ENCODE results near the gene AK2.

Gene AK2

DNA sequence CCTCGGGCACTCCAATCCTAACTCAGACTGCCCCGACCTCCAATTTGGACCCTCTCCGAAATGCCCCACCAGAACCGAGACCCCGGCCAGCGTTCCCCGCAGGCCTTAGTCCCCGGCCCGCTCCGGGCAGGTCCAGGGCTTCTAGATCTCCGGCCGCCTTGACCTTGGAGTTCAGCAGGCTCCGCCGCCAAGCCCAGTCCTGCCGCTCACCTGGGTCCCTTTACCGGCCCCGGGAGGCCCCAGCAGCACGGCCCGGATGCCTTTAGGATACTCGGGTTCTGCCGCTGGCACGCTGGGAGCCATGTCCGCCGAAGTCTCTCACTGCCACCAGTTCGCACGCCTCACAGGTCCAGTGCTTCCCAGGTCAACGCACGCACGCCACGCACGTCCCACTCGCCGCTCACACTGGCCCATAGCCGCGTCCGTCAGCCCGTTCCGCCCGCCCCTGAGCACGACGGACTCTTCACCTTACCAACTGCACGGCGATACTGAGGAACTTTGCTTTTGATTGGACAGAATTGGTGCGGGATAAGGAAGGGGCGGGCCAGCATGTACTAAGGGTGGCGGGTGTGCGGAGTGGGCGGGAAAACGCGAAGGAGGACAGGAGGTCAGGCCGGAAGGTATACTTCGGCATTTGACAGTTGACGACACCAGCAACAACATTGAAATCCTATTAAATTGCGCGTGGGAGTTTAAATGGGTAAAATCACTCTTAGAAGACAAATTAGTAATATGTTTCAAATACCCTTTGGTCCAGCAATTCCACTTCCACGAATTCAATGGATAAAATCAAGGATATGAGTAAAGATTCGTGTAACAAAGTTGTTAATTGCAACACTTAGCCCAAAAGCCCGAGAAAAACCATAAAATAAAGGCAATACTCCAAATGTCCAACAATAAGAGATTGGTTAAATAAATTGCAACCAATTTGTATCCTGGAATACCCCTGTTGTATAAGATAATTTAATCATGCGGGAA, at the start of gene AK2:
Gene AK2, minus strand, starts transcription at position 358 of the 978 bp plus-strand sequence. Its CDS starts 55 bp downstream, at position 303.
- Mint-ChIP-seq H3K9me3 (no peaks in the 10 kb centered on the region), H3K27ac (peak within 1 kb of the TSS; percentile 39 to 89 (median 59)), H3K4me1 (peaks cover 42% of the 10 kb centered on the region), H3K36me3 (ENCODE audit: low read depth) (peaks cover 10% of the 10 kb centered on the region), H3K27me3 (ENCODE audit: low read depth) (no peaks in the 10 kb centered on the region), H3K4me3 (peak within 1 kb of the TSS; percentile 89 to 96 (median 95))
- TF ChIP-seq, protein P1, sequence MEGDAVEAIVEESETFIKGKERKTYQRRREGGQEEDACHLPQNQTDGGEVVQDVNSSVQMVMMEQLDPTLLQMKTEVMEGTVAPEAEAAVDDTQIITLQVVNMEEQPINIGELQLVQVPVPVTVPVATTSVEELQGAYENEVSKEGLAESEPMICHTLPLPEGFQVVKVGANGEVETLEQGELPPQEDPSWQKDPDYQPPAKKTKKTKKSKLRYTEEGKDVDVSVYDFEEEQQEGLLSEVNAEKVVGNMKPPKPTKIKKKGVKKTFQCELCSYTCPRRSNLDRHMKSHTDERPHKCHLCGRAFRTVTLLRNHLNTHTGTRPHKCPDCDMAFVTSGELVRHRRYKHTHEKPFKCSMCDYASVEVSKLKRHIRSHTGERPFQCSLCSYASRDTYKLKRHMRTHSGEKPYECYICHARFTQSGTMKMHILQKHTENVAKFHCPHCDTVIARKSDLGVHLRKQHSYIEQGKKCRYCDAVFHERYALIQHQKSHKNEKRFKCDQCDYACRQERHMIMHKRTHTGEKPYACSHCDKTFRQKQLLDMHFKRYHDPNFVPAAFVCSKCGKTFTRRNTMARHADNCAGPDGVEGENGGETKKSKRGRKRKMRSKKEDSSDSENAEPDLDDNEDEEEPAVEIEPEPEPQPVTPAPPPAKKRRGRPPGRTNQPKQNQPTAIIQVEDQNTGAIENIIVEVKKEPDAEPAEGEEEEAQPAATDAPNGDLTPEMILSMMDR (IDR thresholded peaks at IDR 0.05; ENCODE audit: unreplicated experiment in 3 of 3), result no peak

DNA sequence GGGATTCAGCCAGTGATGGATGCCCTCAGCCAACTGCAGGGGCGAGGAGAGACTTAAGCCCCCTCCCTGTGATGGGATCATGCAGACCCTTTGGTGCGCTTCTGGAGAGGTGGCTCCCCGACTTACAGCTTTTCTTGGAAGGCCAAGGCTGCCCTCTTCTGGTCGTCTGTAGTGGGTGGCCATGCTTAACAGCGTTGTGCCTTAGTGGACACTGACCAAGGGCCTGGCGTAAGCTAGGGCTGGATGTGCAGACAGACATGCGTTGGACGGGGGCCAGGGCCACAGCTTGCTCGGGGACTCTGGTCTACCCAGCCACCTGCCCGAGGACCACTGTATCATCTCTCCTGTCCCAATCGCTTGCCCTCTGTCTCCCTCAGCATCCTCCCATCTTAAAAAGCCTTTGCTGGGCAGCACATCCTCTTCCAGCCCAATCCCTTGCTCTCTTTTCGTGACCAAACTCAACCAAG, 49.7 kb upstream of the AK2 start:
- Mint-ChIP-seq H3K27me3 (ENCODE audit: low read depth) (peaks cover 3% of the 10 kb centered on the region), H3K27ac (no peak overlapping the region), H3K9me3 (no peaks in the 10 kb centered on the region), H3K4me3 (no peak overlapping the region), H3K4me1 (peaks cover 14% of the 10 kb centered on the region), H3K36me3 (ENCODE audit: low read depth) (no peaks in the 10 kb centered on the region)
- TF ChIP-seq, protein P1 (IDR thresholded peaks at IDR 0.05; ENCODE audit: unreplicated experiment in 3 of 3), result peak; percentile 68 to 72 (median 69)

DNA sequence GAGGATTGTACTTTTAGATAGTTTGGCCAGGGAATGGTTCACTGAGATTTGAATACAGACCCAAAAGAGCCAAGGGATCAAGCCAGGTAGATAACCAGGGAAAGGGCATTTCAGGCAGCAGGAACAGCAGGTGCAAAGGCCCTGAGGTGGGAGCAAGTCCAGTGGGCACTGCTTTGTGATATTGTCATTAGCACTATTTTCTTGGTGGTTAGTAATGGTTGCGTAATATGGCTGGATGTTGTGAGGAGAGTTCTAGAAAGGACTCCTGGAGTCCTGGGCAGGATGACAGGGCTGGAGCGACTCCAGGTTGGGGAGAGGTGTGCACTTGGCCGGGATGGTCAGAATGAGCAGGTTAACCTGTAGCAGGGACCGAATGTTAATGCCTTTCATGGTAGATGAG, 48.6 kb upstream of the AK2 start:
- H3K27me3 Mint-ChIP-seq (ENCODE audit: low read depth), result peaks cover 3% of the 10 kb centered on the region
- H3K27ac Mint-ChIP-seq, result no peak overlapping the region

DNA sequence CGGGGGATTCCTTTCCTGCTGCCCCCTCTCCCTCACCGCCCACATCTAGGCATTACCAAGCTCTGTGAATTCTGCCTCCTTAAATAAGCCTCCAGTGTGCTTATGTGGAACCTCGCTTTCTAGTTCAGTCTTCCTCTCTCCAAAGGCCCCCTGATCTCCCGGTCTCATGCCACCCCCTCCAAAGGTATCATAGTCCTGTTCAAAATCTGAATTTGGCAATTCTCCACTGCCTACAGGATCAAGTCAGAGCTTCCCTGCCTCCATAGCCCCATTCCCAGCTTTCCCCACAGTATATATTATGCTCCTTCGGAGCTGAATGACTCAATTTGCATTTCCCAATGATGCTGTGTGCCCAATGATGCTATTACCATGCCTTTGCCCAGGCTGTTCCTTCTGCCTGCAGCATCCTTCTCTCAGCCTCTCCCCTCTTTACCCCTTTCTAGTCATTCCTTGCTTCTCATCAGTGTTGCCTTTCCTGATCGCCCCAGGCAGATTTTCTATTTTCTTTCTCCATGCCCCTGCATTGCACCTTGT, 46.0 kb upstream of the AK2 start:
- Mint-ChIP-seq H3K36me3 (ENCODE audit: low read depth) (no peaks in the 10 kb centered on the region), H3K27ac (no peak overlapping the region), H3K4me1 (peaks cover 14% of the 10 kb centered on the region), H3K4me3 (peak overlapping the region; percentile 82 to 88 (median 86)), H3K27me3 (ENCODE audit: low read depth) (peaks cover 3% of the 10 kb centered on the region), H3K9me3 (no peaks in the 10 kb centered on the region)
- TF ChIP-seq, protein P1 (IDR thresholded peaks at IDR 0.05; ENCODE audit: unreplicated experiment in 3 of 3), result no peak

More for the DNA sequence above, 48.6 kb upstream of the AK2 start:
- H3K4me3 Mint-ChIP-seq, result no peak overlapping the region
- no peaks in the 10 kb centered on the region for H3K36me3 Mint-ChIP-seq (ENCODE audit: low read depth)
- TF ChIP-seq, protein P1 (IDR thresholded peaks at IDR 0.05; ENCODE audit: unreplicated experiment in 3 of 3), result no peak
- H3K9me3 Mint-ChIP-seq, result no peaks in the 10 kb centered on the region
- peaks cover 18% of the 10 kb centered on the region for H3K4me1 Mint-ChIP-seq

DNA sequence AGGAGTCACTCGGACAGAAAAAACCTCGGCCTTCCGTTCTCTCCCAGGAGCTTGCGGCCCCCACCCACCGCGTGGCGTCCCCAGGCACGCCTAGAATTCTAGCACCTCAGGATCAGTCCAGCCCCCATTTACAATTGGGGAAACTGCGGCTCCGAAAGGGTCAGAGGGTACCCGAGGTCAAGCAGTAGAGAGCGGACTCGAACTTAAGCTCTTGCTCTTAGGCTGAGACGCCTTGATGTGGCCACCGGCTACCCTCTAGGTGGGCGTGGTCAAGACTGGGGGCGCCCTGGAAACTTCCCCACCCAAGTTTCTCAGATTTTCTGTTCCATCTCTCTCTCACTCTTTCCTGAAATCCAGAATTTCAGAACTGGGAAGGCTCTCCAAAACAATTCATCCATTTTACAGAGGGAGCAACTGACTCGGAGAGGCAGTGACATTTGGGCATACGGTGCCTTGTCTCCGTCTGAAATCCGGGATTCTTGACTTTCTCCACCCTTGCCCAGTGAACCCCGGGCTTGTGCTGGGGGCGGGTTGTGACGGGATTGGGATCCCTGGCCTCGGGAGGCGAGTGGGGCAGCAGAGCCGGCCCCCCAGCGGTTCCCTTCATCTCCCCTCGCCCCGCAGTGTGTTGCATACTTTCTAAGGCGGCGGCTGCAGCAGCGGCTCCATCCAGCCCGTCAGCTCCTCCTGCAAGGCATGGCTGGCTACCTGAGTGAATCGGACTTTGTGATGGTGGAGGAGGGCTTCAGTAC, 45.0 kb upstream of the AK2 start:
- peaks cover 3% of the 10 kb centered on the region for H3K27me3 Mint-ChIP-seq (ENCODE audit: low read depth)
- H3K4me3 Mint-ChIP-seq, result peak overlapping the region; percentile 82 to 88 (median 86)
- H3K27ac Mint-ChIP-seq, result no peak overlapping the region
- H3K9me3 Mint-ChIP-seq, result no peaks in the 10 kb centered on the region
- H3K4me1 Mint-ChIP-seq, result peaks cover 14% of the 10 kb centered on the region
- H3K36me3 Mint-ChIP-seq (ENCODE audit: low read depth), result no peaks in the 10 kb centered on the region
- TF ChIP-seq, protein P1 (IDR thresholded peaks at IDR 0.05; ENCODE audit: unreplicated experiment in 3 of 3), result no peak

All from nephron (organoid).